Measurements from ENCODE around the gene MAGOH. TPM values are rescaled to one million over a fixed set of nuclear protein-coding genes. Genes with fewer than 3 reads are reported as not detected.

The MAGOH gene
- polyA plus RNA-seq, 3 donors: 22.9 to 70.8 (median 69.2) TPM

DNA sequence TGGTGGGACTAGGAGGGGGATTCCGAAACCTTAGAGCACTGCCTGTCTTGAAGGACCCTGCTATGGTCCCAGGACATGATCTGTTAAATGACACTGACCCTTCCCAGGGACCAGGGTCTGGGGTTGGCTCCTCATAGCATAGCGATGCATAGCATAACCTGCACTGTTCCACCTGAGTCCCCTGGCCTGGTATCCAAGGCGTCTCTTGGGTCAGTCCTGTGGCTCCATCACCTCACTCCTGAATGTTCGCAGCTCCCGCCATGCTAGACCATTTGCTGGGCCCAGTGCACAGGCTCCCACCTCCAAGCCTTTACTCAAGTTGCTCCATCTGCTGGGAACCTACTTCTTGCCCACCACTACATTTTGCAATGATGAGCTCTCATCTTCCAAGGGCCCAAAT, 39.0 kb upstream of the MAGOH start:
- Histone ChIP-seq H3K4me2 (replicated peaks; ENCODE audit: extremely low read depth, low read length, poor library complexity, severe bottlenecking) (no peak overlapping the region), H2AFZ (ENCODE audit: insufficient read depth, low read depth, low read length, poor library complexity, severe bottlenecking) (no peak overlapping the region), H3K9ac (ENCODE audit: insufficient read depth, low read length, poor library complexity, severe bottlenecking) (no peak overlapping the region), H3K4me1 (ENCODE audit: control insufficient read depth in 1 of 2, insufficient read depth in 2 of 2, low read length in 2 of 2) (no peaks in the 10 kb centered on the region), H3K27ac (ENCODE audit: low read depth in 1 of 2, low read length in 2 of 2) (peak overlapping the region in 1 of 2 donors; percentile 45), H3K36me3 (replicated peaks in 1 of 2; ENCODE audit: control insufficient read depth in 1 of 2, insufficient read depth in 2 of 2, low read length in 2 of 2) (peaks cover 5 to 82% of the 10 kb centered on the region in 2 donors), H3K4me3 (replicated peaks in 1 of 3; ENCODE audit: low read depth in 2 of 3, low read length in 3 of 3) (no peak overlapping the region), H3K79me2 (ENCODE audit: insufficient read depth, low read length) (no peaks in the 10 kb centered on the region), H3K9me3 (replicated peaks in 1 of 2; ENCODE audit: control insufficient read depth in 1 of 2, insufficient read depth in 1 of 2, low read length in 2 of 2) (no peaks in the 10 kb centered on the region), H4K20me1 (ENCODE audit: insufficient read depth, low read length) (no peaks in the 10 kb centered on the region), H3K27me3 (ENCODE audit: control insufficient read depth in 2 of 2, insufficient read depth in 2 of 2, low read length in 2 of 2) (no peaks in the 10 kb centered on the region)
- TF ChIP-seq, protein P1, sequence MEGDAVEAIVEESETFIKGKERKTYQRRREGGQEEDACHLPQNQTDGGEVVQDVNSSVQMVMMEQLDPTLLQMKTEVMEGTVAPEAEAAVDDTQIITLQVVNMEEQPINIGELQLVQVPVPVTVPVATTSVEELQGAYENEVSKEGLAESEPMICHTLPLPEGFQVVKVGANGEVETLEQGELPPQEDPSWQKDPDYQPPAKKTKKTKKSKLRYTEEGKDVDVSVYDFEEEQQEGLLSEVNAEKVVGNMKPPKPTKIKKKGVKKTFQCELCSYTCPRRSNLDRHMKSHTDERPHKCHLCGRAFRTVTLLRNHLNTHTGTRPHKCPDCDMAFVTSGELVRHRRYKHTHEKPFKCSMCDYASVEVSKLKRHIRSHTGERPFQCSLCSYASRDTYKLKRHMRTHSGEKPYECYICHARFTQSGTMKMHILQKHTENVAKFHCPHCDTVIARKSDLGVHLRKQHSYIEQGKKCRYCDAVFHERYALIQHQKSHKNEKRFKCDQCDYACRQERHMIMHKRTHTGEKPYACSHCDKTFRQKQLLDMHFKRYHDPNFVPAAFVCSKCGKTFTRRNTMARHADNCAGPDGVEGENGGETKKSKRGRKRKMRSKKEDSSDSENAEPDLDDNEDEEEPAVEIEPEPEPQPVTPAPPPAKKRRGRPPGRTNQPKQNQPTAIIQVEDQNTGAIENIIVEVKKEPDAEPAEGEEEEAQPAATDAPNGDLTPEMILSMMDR (IDR thresholded peaks at IDR 0.05): no peak
- Mint-ChIP-seq H3K36me3 (peaks cover 54 to 83% of the 10 kb centered on the region in 2 donors), H3K4me1 (peaks cover 7% of the 10 kb centered on the region), H3K27ac (peak overlapping the region in 1 of 7 donors; percentile 62), H3K9me3 (no peaks in the 10 kb centered on the region), H3K27me3 (ENCODE audit: low read depth in 3 of 3) (no peaks in the 10 kb centered on the region), H3K4me3 (no peak overlapping the region)
- WGBS (ENCODE audit: insufficient coverage): 100% methylated on average over 5 of the region's 5 CpGs
- intact Hi-C loops (cut with micrococcal nuclease): loop anchor here in 1 of 2 donors (2.0 kb wide), 1 partner anchor 115 kb away; no protein-coding TSS in a partner anchor
- no peak for DNase-seq

DNA sequence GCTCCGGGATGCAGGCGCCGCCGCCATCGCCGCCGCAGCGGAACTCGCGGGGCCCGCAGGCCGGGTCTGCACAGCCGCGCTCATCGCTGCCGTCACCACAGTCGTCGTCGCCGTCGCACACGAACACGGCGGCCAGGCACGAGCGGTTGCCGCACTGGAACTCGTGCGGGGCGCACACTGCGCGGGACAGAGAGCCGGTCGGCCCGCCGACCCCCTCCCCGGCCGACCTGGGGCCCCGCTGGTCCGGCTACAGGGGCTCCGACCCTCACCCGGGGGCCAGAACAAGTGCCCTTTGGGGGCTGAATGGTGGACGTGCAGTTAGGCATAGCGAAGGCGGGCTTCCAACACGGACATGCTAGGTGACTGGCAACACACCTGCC, 38.6 kb upstream of the MAGOH start:
- Histone ChIP-seq H3K4me2 (replicated peaks; ENCODE audit: extremely low read depth, low read length, poor library complexity, severe bottlenecking) (no peak overlapping the region), H3K79me2 (ENCODE audit: insufficient read depth, low read length) (no peaks in the 10 kb centered on the region), H3K9ac (ENCODE audit: insufficient read depth, low read length, poor library complexity, severe bottlenecking) (no peak overlapping the region), H3K36me3 (replicated peaks in 1 of 2; ENCODE audit: control insufficient read depth in 1 of 2, insufficient read depth in 2 of 2, low read length in 2 of 2) (peaks cover 8 to 80% of the 10 kb centered on the region in 2 donors), H3K4me3 (replicated peaks in 1 of 3; ENCODE audit: low read depth in 2 of 3, low read length in 3 of 3) (no peak overlapping the region), H3K27ac (ENCODE audit: low read depth in 1 of 2, low read length in 2 of 2) (no peak overlapping the region), H3K4me1 (ENCODE audit: control insufficient read depth in 1 of 2, insufficient read depth in 2 of 2, low read length in 2 of 2) (no peaks in the 10 kb centered on the region), H3K9me3 (replicated peaks in 1 of 2; ENCODE audit: control insufficient read depth in 1 of 2, insufficient read depth in 1 of 2, low read length in 2 of 2) (no peaks in the 10 kb centered on the region), H3K27me3 (ENCODE audit: control insufficient read depth in 2 of 2, insufficient read depth in 2 of 2, low read length in 2 of 2) (no peaks in the 10 kb centered on the region), H4K20me1 (ENCODE audit: insufficient read depth, low read length) (no peaks in the 10 kb centered on the region), H2AFZ (ENCODE audit: insufficient read depth, low read depth, low read length, poor library complexity, severe bottlenecking) (no peak overlapping the region)
- WGBS (ENCODE audit: insufficient coverage): 96% methylated on average over 42 of the region's 46 CpGs
- no peak overlapping the region for H3K4me3 Mint-ChIP-seq
- H3K4me1 Mint-ChIP-seq: peaks cover 7% of the 10 kb centered on the region
- H3K27me3 Mint-ChIP-seq (ENCODE audit: low read depth in 3 of 3): no peaks in the 10 kb centered on the region
- TF ChIP-seq, protein P1 (IDR thresholded peaks at IDR 0.05): no peak
- no peaks in the 10 kb centered on the region for H3K9me3 Mint-ChIP-seq
- H3K27ac Mint-ChIP-seq: no peak overlapping the region
- intact Hi-C loops (cut with micrococcal nuclease): loop anchor here in 1 of 2 donors (2.0 kb wide), 1 partner anchor 116 kb away; no protein-coding TSS in a partner anchor
- DNase-seq: no peak
- H3K36me3 Mint-ChIP-seq: peaks cover 51 to 82% of the 10 kb centered on the region in 2 donors
